Right kidney (tissue), 1 donor: ENCODE measurements around the gene TLL2.

ENCODE experiments used
- DNase-seq: peaks from one replicate; pipeline ENCODE4 v3.0.0-alpha.2; 2016

TLL2 gene

GRCh38 chr10:96357038-96357620 lies 156.6 kb downstream of the TLL2 start:
- DNase-seq: no peak

- no peak for DNase-seq
Observed at GRCh38 chr10:96352582-96352981, 161.1 kb downstream of the TLL2 start.

GRCh38 chr10:96352027-96352426 lies 161.7 kb downstream of the TLL2 start:
- no peak for DNase-seq

- DNase-seq: no peak
Observed at GRCh38 chr10:96346295-96346694, 167.4 kb downstream of the TLL2 start.

- DNase-seq: no peak
Observed at GRCh38 chr10:96345222-96345621, 168.5 kb downstream of the TLL2 start.

- DNase-seq: no peak
Observed at GRCh38 chr10:96344178-96344577, 169.5 kb downstream of the TLL2 start.

GRCh38 chr10:96342402-96342801 lies 171.3 kb downstream of the TLL2 start:
- no peak for DNase-seq

GRCh38 chr10:96341219-96342182 lies 172.2 kb downstream of the TLL2 start:
- DNase-seq: no peak

GRCh38 chr10:96339956-96340904 lies 173.5 kb downstream of the TLL2 start:
- no peak for DNase-seq

GRCh38 chr10:96339383-96339782 lies 174.3 kb downstream of the TLL2 start:
- DNase-seq: no peak

GRCh38 chr10:96338279-96338925 lies 175.3 kb downstream of the TLL2 start:
- DNase-seq: no peak

GRCh38 chr10:96337106-96337505 lies 176.6 kb downstream of the TLL2 start:
- DNase-seq: no peak

GRCh38 chr10:96334616-96335526 lies 178.9 kb downstream of the TLL2 start:
- no peak for DNase-seq

- no peak for DNase-seq
Observed at GRCh38 chr10:96333101-96333500, 180.6 kb downstream of the TLL2 start.

GRCh38 chr10:96327462-96327861 lies 186.3 kb downstream of the TLL2 start:
- DNase-seq: no peak

GRCh38 chr10:96325719-96326373 lies 187.9 kb downstream of the TLL2 start:
- DNase-seq: no peak

- DNase-seq: no peak
Observed at GRCh38 chr10:96324447-96324846, 189.3 kb downstream of the TLL2 start.

GRCh38 chr10:96322275-96322674 lies 191.5 kb downstream of the TLL2 start:
- DNase-seq: no peak

- DNase-seq: no peak
Observed at GRCh38 chr10:96321822-96322221, 191.9 kb downstream of the TLL2 start.

GRCh38 chr10:96319754-96320474 lies 193.8 kb downstream of the TLL2 start:
- DNase-seq: no peak
